Middle frontal gyrus (tissue), 1 donor: ENCODE data around the gene BTBD7.
"Not testable (repeated sequence)": the region's sequence is repeated elsewhere in the genome, so short reads cannot be mapped to it uniquely, and the experiment has no call there.

Source experiments
- DNase-seq: peaks from one replicate; pipeline ENCODE4 v3.0.0-alpha.2; 2015; ENCODE audit warnings: low spot score; ENCODE audit errors: extremely low spot score

The BTBD7 gene

GRCh38 chr14:93332853-93333630, at the start of gene BTBD7:
BTBD7 (minus strand) TSS chr14:93333036; CDS start chr14:93296051, 36,985 bp downstream.
- DNase-seq: peak; percentile 92

- DNase-seq: no peak
These were observed 48.8 kb upstream of the BTBD7 start for GRCh38 chr14:93381644-93382043.

- no peak for DNase-seq
These were observed 47.0 kb upstream of the BTBD7 start for GRCh38 chr14:93379831-93380230.

- DNase-seq: no peak
These were observed 42.9 kb upstream of the BTBD7 start for GRCh38 chr14:93375673-93376156.

- DNase-seq: no peak
These were observed 37.0 kb upstream of the BTBD7 start for GRCh38 chr14:93369713-93370266.

GRCh38 chr14:93368996-93369712, 36.3 kb upstream of the BTBD7 start:
- no peak for DNase-seq

- not testable (repeated sequence) for DNase-seq
These were observed 22.0 kb upstream of the BTBD7 start for GRCh38 chr14:93354873-93355272.

GRCh38 chr14:93348292-93348691, 15.5 kb upstream of the BTBD7 start:
- no peak for DNase-seq

- DNase-seq: no peak
These were observed 15.0 kb upstream of the BTBD7 start for GRCh38 chr14:93347850-93348249.

- DNase-seq: no peak
These were observed 14.3 kb upstream of the BTBD7 start, which contains the start of gene COX8C for GRCh38 chr14:93346926-93347721. COX8C (plus strand) TSS chr14:93347182; CDS start chr14:93347269, 87 bp downstream.

- DNase-seq: no peak
These were observed 11.0 kb upstream of the BTBD7 start for GRCh38 chr14:93343797-93344196.

- no peak for DNase-seq
These were observed 10.4 kb upstream of the BTBD7 start for GRCh38 chr14:93343266-93343665.

GRCh38 chr14:93337884-93338283, 5.0 kb upstream of the BTBD7 start:
- no peak for DNase-seq

- no peak for DNase-seq
These were observed 4.4 kb upstream of the BTBD7 start for GRCh38 chr14:93337143-93337753.

- no peak for DNase-seq
These were observed 831 bp upstream of the BTBD7 start for GRCh38 chr14:93333631-93334103.

GRCh38 chr14:93332397-93332852, 411 bp downstream of the BTBD7 start:
- no peak for DNase-seq

GRCh38 chr14:93331728-93332396, 974 bp downstream of the BTBD7 start:
- no peak for DNase-seq

- DNase-seq: no peak
These were observed 1.7 kb downstream of the BTBD7 start for GRCh38 chr14:93331002-93331727.

GRCh38 chr14:93330609-93331000, 2.2 kb downstream of the BTBD7 start:
- DNase-seq: no peak
